Measurements from ENCODE around the gene SLC24A3.

Gene SLC24A3

DNA sequence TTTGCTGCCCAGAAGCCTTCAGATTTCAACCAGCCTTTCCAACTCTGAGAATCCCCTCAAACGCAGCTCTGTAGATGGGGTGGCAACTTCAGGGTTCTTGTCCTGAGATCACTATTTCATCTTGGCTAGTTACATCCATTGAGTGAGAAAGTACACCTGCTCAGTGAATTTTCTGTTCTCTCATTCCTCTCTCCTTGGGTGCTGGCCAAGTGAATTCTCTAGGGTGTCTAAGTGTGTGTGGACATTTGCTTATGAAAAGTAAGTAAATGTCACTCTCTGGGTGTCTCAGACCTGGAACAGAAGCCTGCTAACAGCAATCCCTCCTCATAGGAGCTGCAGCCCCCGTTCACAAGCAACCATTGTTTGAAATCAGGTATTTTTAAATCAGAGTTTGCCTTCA, 549.4 kb downstream of the SLC24A3 start:
- DNase-seq, result no peak

DNA sequence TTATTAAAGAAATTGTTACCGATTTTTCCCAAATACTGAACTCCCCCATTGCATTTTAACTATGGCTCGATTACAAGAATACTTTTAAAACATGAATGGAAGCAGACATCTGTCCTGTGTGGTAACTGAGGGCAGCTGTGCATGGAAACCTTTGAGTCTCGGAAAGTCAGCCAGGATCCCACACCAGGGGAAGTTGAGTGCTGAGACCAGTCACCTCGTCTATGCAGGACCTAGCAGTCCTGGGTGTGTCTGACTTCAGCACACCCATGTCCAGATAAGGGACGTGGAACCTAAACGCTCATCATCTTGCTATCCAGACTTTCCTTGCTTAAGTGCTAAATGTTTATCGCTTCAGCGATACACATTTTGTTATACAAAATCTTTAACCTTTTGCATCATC, 551.8 kb downstream of the SLC24A3 start:
- no peak for DNase-seq

DNA sequence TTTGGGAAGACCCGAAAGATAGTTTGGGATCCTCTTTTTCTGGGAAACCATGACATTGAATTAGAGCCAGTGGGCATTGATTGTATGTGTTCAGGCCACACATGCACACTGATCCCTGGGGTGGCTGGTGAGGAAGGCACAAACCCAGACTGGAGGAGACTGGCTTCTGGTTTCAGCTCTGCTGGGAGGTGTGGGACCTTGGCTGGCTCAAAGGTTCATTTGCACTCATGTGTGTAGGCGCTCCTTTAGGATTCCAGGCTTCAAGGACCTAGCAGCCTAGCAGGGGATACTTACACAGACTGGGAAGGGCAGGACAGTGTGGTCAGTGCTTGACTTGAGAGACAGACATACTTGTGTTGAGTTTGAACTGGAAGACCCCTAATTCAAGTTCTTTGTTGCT, 552.8 kb downstream of the SLC24A3 start:
- DNase-seq, result no peak

DNA sequence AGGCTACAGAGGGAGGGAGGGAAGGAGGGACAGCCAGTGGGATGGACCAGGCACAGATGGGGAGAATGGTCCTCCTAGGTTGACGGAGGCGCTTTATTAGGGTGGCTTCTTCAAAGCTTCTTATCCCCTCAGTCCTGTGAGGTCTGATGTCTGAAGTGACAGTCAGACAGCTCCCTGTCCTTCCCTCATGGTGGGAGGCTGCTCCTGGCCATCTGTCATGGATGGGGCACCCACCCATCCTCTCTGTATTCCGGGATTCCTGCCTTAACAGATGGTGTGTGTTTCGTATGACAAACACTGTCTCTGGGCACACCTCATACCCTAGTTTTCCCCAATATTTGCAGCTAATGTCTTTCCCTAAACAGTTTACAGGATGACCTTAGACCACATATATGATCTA, 553.5 kb downstream of the SLC24A3 start:
- no peak for DNase-seq

DNA sequence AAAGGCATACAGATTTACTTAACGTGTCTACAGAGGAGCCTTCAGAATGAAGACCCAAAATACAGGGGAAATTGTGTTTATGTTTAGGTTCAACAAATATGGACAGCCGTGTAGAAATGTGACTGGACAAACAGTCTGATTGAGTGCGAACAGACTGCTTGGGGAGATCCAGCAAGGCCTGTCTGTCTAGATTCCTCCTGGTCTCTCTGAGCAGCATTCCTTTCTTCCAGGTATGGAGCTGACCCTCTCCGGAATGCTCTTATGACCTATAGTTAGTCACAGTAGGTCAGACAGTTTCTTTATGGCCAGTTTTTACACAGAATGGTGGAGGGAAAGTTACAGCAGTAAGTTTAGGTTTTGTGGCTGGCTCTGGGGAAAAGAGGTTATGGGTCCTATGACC, 554.6 kb downstream of the SLC24A3 start:
- no peak for DNase-seq

DNA sequence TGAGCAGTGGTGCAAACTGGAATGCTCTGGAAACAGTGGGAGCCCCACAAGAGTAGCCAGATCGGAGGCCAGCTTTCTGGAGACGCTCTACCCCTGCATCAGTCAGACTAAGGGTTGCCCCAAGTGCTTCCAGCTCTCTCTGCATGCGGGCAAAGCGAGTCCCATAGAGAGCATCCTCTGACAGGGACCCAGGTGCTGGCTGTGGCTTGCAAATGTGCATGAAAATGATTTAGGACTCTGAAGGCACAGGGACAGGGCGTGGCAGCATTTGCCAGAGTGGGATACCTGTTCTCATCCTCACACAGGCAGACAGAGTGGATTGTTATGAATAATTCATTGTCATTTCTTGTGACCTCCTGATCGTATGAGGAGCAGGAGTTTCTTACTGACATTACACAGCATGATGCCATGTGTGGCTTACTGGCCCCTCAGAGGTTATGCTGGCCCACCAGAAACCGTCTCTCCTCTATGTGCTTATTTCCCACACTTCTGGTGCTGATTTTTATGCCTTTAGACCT, 555.9 kb downstream of the SLC24A3 start:
- no peak for DNase-seq

DNA sequence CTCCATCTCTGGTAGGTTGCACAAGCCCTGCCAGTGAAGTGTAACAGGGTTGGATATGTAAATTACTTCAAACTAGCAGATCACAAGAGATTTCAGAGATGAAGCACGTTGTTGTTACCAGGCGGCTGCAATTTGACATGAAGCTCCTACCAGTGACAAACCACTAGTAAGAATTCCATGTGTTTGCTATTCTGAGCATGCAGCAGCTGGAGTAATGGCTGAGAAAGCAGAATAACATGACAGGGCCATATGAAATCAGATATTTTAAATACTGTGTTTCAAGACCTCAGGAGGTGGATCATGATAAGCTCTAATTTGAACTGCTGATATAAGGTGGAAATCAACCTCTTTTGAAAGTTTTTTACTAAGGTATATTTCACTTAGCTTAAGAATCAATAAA, 557.1 kb downstream of the SLC24A3 start:
- DNase-seq, result no peak

DNA sequence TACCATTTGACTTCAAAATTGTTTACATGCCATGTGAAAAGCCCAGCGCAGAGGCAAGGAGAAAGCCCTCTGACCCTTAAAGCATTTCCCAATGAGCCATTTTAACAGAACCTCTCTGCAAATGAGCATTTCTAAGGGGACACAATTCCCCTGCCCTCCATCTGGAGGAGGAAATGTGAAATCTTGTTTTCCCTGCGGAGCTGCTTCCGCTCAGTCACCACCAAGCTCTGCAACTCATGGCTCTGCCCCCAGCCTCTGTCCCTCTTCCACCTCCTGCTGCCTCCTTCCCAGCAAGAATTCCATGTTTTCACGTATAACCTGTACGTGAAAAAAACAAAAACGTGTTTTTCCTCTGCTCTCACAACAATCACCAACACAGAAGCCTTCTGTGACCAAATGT, 557.9 kb downstream of the SLC24A3 start:
- DNase-seq, result no peak

DNA sequence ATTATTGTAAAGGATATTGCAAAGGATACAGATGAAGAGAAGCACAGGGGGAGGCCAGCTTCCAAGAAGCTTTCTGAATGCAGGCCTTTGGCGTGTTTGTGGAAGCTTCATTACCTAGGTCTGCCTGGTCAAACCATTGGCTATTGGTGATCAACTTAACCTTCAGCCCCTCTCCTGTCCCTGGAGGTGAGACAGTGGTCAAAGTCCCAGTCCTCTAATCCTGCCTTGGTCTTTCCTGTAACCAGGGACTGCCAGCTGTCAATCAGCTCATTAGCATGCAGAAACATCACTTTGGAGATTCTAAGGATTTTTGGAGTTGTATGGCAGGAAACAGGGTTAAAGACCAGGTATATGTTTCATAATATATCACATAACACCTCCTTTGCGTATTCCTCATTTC, 558.6 kb downstream of the SLC24A3 start:
- DNase-seq, result no peak
